H1 (cell line): ENCODE results near the gene SMYD3. TPM values are rescaled to one million over a fixed set of nuclear protein-coding genes. Genes with fewer than 3 reads are reported as not detected.

Experiments
- CTCF ChIA-PET: fragments of 300-600 bp; sonication (Branson Sonifier 250); formaldehyde crosslinking; loops from one replicate; lab custom pipeline; 2021; ENCODE audit not compliant: partially characterized antibody; lab: Charles Lee
- POLR2A ChIA-PET: fragments of 300-600 bp; sonication (Branson Sonifier 250); formaldehyde crosslinking; loops from one replicate; lab custom pipeline; 2021; ENCODE audit warnings: inconsistent platforms; ENCODE audit not compliant: partially characterized antibody; lab: Charles Lee
- DNase-seq, 2 experiments: peaks; one replicate each; pipeline versions ENCODE4 v3.0.0 to v3.0.0-alpha.2; 2010 to 2022; ENCODE audit warnings: low spot score in 2 of 2, low read depth in 1 of 2, mixed read lengths in 1 of 2
- FAIRE-seq: peaks from 2 replicates; lab custom pipeline; 2011; peaks lifted over from hg19 to GRCh38; lab: Jason Lieb, UNC
- H2AFZ ChIP-seq: 2 replicates; pipeline ENCODE4 v1.8.1; 2012; ENCODE audit warnings: low read length, inconsistent platforms
- H2AK5ac ChIP-seq: 2 replicates; pipeline ENCODE4 v1.6.1; 2013; ENCODE audit warnings: low read depth, low read length
- H2BK120ac ChIP-seq: replicated peaks from 2 replicates; pipeline ENCODE3; 2013; ENCODE audit warnings: low read depth, low read length, inconsistent platforms
- H2BK12ac ChIP-seq: 2 replicates; pipeline ENCODE4 v1.6.1; 2013; ENCODE audit warnings: low read depth, low read length
- H2BK15ac ChIP-seq: 2 replicates; pipeline ENCODE4 v1.6.1; 2013; ENCODE audit warnings: low read length
- H2BK20ac ChIP-seq: 2 replicates; pipeline ENCODE4 v1.6.1; 2013; ENCODE audit warnings: low read length
- H2BK5ac ChIP-seq: 2 replicates; pipeline ENCODE4 v1.6.1; 2013; ENCODE audit warnings: low read depth, low read length
- H3K14ac ChIP-seq: 2 replicates; pipeline ENCODE4 v1.6.1; 2013; ENCODE audit warnings: inconsistent platforms; ENCODE audit not compliant: insufficient read length
- H3K18ac ChIP-seq: 2 replicates; pipeline ENCODE4 v1.6.1; 2013; ENCODE audit warnings: low read length; ENCODE audit errors: extremely low read depth
- H3K23ac ChIP-seq: 2 replicates; pipeline ENCODE4 v1.6.1; 2013; ENCODE audit warnings: inconsistent platforms; ENCODE audit not compliant: insufficient read length
- H3K23me2 ChIP-seq: 2 replicates; pipeline ENCODE4 v1.6.1; 2013; ENCODE audit warnings: low read depth, low read length
- H3K27ac ChIP-seq: 2 replicates; pipeline ENCODE4 v1.6.1; 2011; ENCODE audit warnings: low read depth, low read length, inconsistent platforms
- H3K27me3 ChIP-seq, 4 experiments: replicated peaks in 1 of 4; 1 replicate in 1 of 4; 2 replicates in 3 of 4; pipeline versions ENCODE4 v1.6.1 to v1.8.1; 2011 to 2013; ENCODE audit warnings: low read length in 3 of 4, mild to moderate bottlenecking in 3 of 4, inconsistent platforms in 2 of 4, mixed read lengths in 2 of 4, moderate library complexity in 1 of 4; ENCODE audit not compliant: control insufficient read depth in 3 of 4, insufficient read depth in 3 of 4; ENCODE audit errors: extremely low read depth in 1 of 4
- H3K36me3 ChIP-seq, 4 experiments: 2 replicates each; pipeline versions ENCODE4 v1.6.1 to v1.8.1; 2011 to 2013; ENCODE audit warnings: mild to moderate bottlenecking in 4 of 4, low read length in 3 of 4, moderate library complexity in 2 of 4, control low read depth in 1 of 4, inconsistent platforms in 1 of 4; ENCODE audit not compliant: insufficient read depth in 4 of 4, control insufficient read depth in 2 of 4
- H3K4ac ChIP-seq: replicated peaks from 2 replicates; pipeline ENCODE3; 2013; ENCODE audit warnings: low read length, low read depth, mixed read lengths, inconsistent platforms; ENCODE audit not compliant: insufficient read length
- H3K4me1 ChIP-seq, 4 experiments: replicated peaks in 1 of 4; 1 replicate in 1 of 4; 2 replicates in 3 of 4; pipeline versions ENCODE4 v1.6.1 to v1.8.1; 2011 to 2013; ENCODE audit warnings: low read length in 3 of 4, inconsistent platforms in 2 of 4, mixed read lengths in 1 of 4; ENCODE audit not compliant: insufficient read depth in 4 of 4, control insufficient read depth in 3 of 4
- H3K4me2 ChIP-seq, 2 experiments: 2 replicates each; pipeline versions ENCODE4 v1.6.1 to v1.8.1; 2011 to 2013; ENCODE audit warnings: low read depth in 2 of 2, low read length in 2 of 2, control low read depth in 1 of 2, inconsistent platforms in 1 of 2, mild to moderate bottlenecking in 1 of 2; ENCODE audit not compliant: insufficient read depth in 1 of 2
- H3K4me3 ChIP-seq, 4 experiments: fragments of 200-600, 300-600 bp in 1 of 4; sonication (generic), shearing (Covaris generic), sonication (Bioruptor Twin) in 1 of 4; 2 replicates each; pipeline versions ENCODE4 v1.5.1 to v1.8.1; 2011 to 2016; ENCODE audit warnings: low read length in 4 of 4, low read depth in 3 of 4, control low read depth in 2 of 4, inconsistent platforms in 2 of 4, mild to moderate bottlenecking in 2 of 4, mixed read lengths in 1 of 4, moderate library complexity in 1 of 4; ENCODE audit not compliant: insufficient read depth in 2 of 4; ENCODE audit errors: extremely low read depth in 1 of 4
- H3K56ac ChIP-seq: replicated peaks from 2 replicates; pipeline ENCODE3; 2013; ENCODE audit warnings: low read depth, mild to moderate bottlenecking, mixed read lengths, low read length, inconsistent platforms; ENCODE audit not compliant: insufficient read length
- H3K79me1 ChIP-seq: 2 replicates; pipeline ENCODE4 v1.6.1; 2013; ENCODE audit warnings: low read depth, low read length, control low read depth
- H3K79me2 ChIP-seq, 2 experiments: 2 replicates each; pipeline versions ENCODE4 v1.6.1 to v1.8.1; 2012 to 2013; ENCODE audit warnings: low read length in 2 of 2, mild to moderate bottlenecking in 2 of 2, inconsistent platforms in 1 of 2; ENCODE audit not compliant: insufficient read depth in 2 of 2, control insufficient read depth in 1 of 2
- H3K9ac ChIP-seq, 4 experiments: replicated peaks in 1 of 4; 1 replicate in 1 of 4; 2 replicates in 3 of 4; pipeline versions ENCODE4 v1.6.1 to v1.8.1; 2011 to 2013; ENCODE audit warnings: low read depth in 3 of 4, low read length in 3 of 4, control low read depth in 2 of 4, mild to moderate bottlenecking in 2 of 4, moderate library complexity in 2 of 4, inconsistent platforms in 1 of 4; ENCODE audit errors: extremely low read depth in 1 of 4
- H3K9me3 ChIP-seq, 2 experiments: 2 replicates each; pipeline versions ENCODE4 v1.6.1 to v1.8.1; 2012 to 2013; ENCODE audit warnings: mild to moderate bottlenecking in 2 of 2, moderate library complexity in 2 of 2, control low read depth in 1 of 2, inconsistent platforms in 1 of 2, low read depth in 1 of 2, low read length in 1 of 2, mixed read lengths in 1 of 2; ENCODE audit not compliant: insufficient read depth in 2 of 2
- H4K20me1 ChIP-seq, 2 experiments: replicated peaks in 1 of 2; 2 replicates each; pipeline versions ENCODE3 to v1.8.1; 2011 to 2013; ENCODE audit warnings: inconsistent platforms in 2 of 2, low read length in 2 of 2, mild to moderate bottlenecking in 1 of 2; ENCODE audit not compliant: insufficient read depth in 2 of 2, control insufficient read depth in 1 of 2
- H4K5ac ChIP-seq: 2 replicates; pipeline ENCODE4 v1.6.1; 2013; ENCODE audit warnings: low read length, low read depth, mixed read lengths, inconsistent platforms; ENCODE audit not compliant: insufficient read length
- H4K8ac ChIP-seq: 2 replicates; pipeline ENCODE4 v1.8.0; 2013; ENCODE audit warnings: mild to moderate bottlenecking, moderate library complexity, low read length, inconsistent platforms; ENCODE audit not compliant: insufficient read depth; ENCODE audit errors: extremely low read depth
- H4K91ac ChIP-seq: replicated peaks from 2 replicates; pipeline ENCODE3; 2013; ENCODE audit warnings: low read length, mixed read lengths, inconsistent platforms; ENCODE audit not compliant: insufficient read length
- FOSL1 ChIP-seq: IDR thresholded peaks from 2 replicates; pipeline ENCODE4 v1.6.1; 2011; ENCODE audit warnings: mild to moderate bottlenecking, low read depth, low read length, moderate library complexity; ENCODE audit not compliant: insufficient read depth
- PHF8 ChIP-seq: fragments of 200-600 bp; sonication (generic); conservative IDR thresholded peaks from 2 replicates; pipeline ENCODE4 v1.7.1; 2012; ENCODE audit warnings: low read depth, mild to moderate bottlenecking, inconsistent platforms, low read length, moderate library complexity
- WGBS, 2 experiments: shearing (Covaris generic) in 1 of 2; methylation state at CpG; one replicate each; pipeline versions ENCODE4 v1.1.6 to v1.1.7; 2013 to 2015; ENCODE audit warnings: low lambda C conversion rate in 2 of 2, mixed read lengths in 2 of 2, inconsistent platforms in 1 of 2, low coverage in 1 of 2, missing lambda C conversion rate in 1 of 2; ENCODE audit not compliant: insufficient replicate concordance in 2 of 2, insufficient coverage in 1 of 2, insufficient read length in 1 of 2; ENCODE audit errors: extremely low coverage in 1 of 2, missing lambda C conversion rate in 1 of 2; 5-methylcytosine and 5-hydroxymethylcytosine counted together
- polyA plus RNA-seq, 7 experiments: library from polyadenylated mRNA; depleted of rRNA in 3 of 7; stranded (reverse) in 5 of 7; unstranded in 2 of 7; fragments of >200 nt in 5 of 7; fragments of 200-250 nt in 2 of 7; gene quantifications; 1 replicate in 5 of 7; 2 replicates in 1 of 7; 4 replicates in 1 of 7; pipeline versions ENCODE4 v1.2.1 to v1.2.3, GENCODE V29; 2011 to 2013; ENCODE audit warnings: missing spikeins in 2 of 7, mixed read lengths in 2 of 7
- total RNA-seq: library from RNA; stranded (reverse); fragmentation: NEBNext Ultra II Directional; extraction: Animal tissue kit (Norgen Biotek cat#: 25700); gene quantifications from 2 replicates; pipeline ENCODE4 v1.2.1, GENCODE V29; 2021

SMYD3 gene
- total and polyA plus RNA-seq, 2 of the 8 experiments (the other 6 are each of a cell fraction or from before 2014, with no cell fraction given) = 17.3 to 25.4 TPM

DNA sequence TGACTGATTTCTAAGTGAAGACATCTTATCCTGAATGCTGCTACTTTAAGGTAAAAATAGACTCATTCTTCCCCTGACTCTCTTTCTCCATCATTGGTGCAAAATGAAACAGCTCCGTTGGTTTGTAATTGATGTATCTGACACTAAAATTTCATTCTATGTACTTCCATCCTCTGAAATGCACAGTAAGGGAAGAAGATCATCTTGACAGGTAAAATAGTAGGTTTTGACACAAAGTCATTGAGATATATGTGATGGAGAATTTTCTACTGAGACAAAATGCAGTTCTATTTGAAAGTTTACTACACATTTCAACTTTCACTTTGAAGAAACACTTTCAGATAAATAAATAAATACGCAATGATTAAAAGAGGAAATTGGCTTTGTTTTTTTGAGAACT, 348.9 kb downstream of the SMYD3 start:
- FAIRE-seq = no peak
- no peak for TF ChIP-seq PHF8
- no peak for TF ChIP-seq FOSL1

More for the DNA sequence above, 348.9 kb downstream of the SMYD3 start:
- no peak for DNase-seq
- no peak overlapping the region for H3K18ac ChIP-seq
- no peaks in the 10 kb centered on the region for H3K27me3 ChIP-seq
- H4K20me1 ChIP-seq = no peaks in the 10 kb centered on the region
- no peak overlapping the region for H4K8ac ChIP-seq
- no peaks in the 10 kb centered on the region for H3K36me3 ChIP-seq
- H3K4me3 ChIP-seq = no peak overlapping the region
- POLR2A ChIA-PET = interaction anchor here (0.9 kb wide), 1 partner anchor 15 kb away, joined by 3 read pairs; no protein-coding TSS in a partner anchor
- H2BK5ac ChIP-seq = no peak overlapping the region
- no peak overlapping the region for H3K56ac ChIP-seq
- H3K27ac ChIP-seq = no peak overlapping the region
- no peak overlapping the region for H2BK15ac ChIP-seq
- 86% methylated on average over 2 of the region's 2 CpGs; no CpG with 5 or more reads in 1 of the 2 experiments for WGBS, 2 experiments
- no peak overlapping the region for H2BK20ac ChIP-seq
- H3K4me2 ChIP-seq = no peak overlapping the region
- no peak overlapping the region for H3K9ac ChIP-seq
- H2AFZ ChIP-seq = no peak overlapping the region
- H2BK120ac ChIP-seq = no peak overlapping the region
- H4K91ac ChIP-seq = no peak overlapping the region
- H3K4ac ChIP-seq = no peak overlapping the region
- H3K9me3 ChIP-seq = no peaks in the 10 kb centered on the region
- H3K79me2 ChIP-seq = no peaks in the 10 kb centered on the region
- no peak overlapping the region for H3K23ac ChIP-seq
- H3K23me2 ChIP-seq = no peaks in the 10 kb centered on the region
- H3K14ac ChIP-seq = no peak overlapping the region
- H2AK5ac ChIP-seq = no peak overlapping the region
- CTCF ChIA-PET = interaction anchor here (1.0 to 1.8 kb wide), 7 partner anchors 10 to 340 kb away, joined by 3 to 10 read pairs (median 5); no protein-coding TSS in a partner anchor
- H3K79me1 ChIP-seq = no peaks in the 10 kb centered on the region
- peaks cover 0 to 3% (median 0%) of the 10 kb centered on the region in 4 experiments; a peak in 1 of 7 replicates for H3K4me1 ChIP-seq
- H4K5ac ChIP-seq = no peak overlapping the region
- no peak overlapping the region for H2BK12ac ChIP-seq
